ENCODE data around the gene GALNT12. TPM values are rescaled to one million over a fixed set of nuclear protein-coding genes. Genes with fewer than 3 reads are reported as not detected.

GALNT12 gene
- total RNA-seq, 6 experiments from 2014 or later, result 0.07 to 0.32 (median 0.15) TPM; not detected in 2

GRCh38 chr9:98882569-98882923, 75.1 kb downstream of the GALNT12 start:
- DNase-seq, result no peak
- H3K27ac Mint-ChIP-seq, result no peak overlapping the region
- no peak overlapping the region for H3K4me3 Mint-ChIP-seq
- TF ChIP-seq CTCF (IDR thresholded peaks at IDR 0.05), result no peak
- peaks cover 13% of the 10 kb centered on the region for H3K27me3 Mint-ChIP-seq (ENCODE audit: insufficient read depth)
- peaks cover 43% of the 10 kb centered on the region for H3K4me1 Mint-ChIP-seq (ENCODE audit: low read depth)
- H3K36me3 Mint-ChIP-seq (ENCODE audit: low read depth), result no peaks in the 10 kb centered on the region
- H3K9me3 Mint-ChIP-seq, result no peaks in the 10 kb centered on the region

DNA sequence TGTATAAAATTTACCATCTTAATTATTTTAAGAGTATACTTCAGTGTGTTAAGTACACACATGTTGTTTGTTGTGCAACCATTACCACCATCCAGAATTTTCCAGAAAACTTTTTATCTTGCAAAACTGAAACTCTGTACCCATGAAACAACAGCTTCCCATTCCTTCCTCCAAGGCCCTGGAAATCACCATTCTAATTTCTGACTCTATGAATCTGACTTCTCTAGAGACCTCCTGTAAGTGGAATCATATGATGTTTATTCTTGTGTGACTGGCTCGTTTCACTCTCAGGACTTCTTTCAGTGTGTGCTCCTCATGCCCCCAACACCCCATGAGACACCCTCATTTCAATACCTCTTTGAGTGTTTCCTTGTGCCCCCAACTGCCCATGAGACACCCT, 75.8 kb downstream of the GALNT12 start:
- no peaks in the 10 kb centered on the region for H3K36me3 Mint-ChIP-seq (ENCODE audit: low read depth)
- no peak overlapping the region for H3K4me3 Mint-ChIP-seq
- no peak overlapping the region for H3K27ac Mint-ChIP-seq
- peaks cover 50% of the 10 kb centered on the region for H3K4me1 Mint-ChIP-seq (ENCODE audit: low read depth)
- TF ChIP-seq CTCF (IDR thresholded peaks at IDR 0.05), result no peak
- H3K27me3 Mint-ChIP-seq (ENCODE audit: insufficient read depth), result peaks cover 10% of the 10 kb centered on the region
- DNase-seq, result no peak
- no peaks in the 10 kb centered on the region for H3K9me3 Mint-ChIP-seq

- peaks cover 54% of the 10 kb centered on the region for H3K4me1 Mint-ChIP-seq (ENCODE audit: low read depth)
- H3K4me3 Mint-ChIP-seq, result no peak overlapping the region
- H3K36me3 Mint-ChIP-seq (ENCODE audit: low read depth), result no peaks in the 10 kb centered on the region
- H3K9me3 Mint-ChIP-seq, result no peaks in the 10 kb centered on the region
- no peak for DNase-seq
- peaks cover 14% of the 10 kb centered on the region for H3K27me3 Mint-ChIP-seq (ENCODE audit: insufficient read depth)
- no peak for TF ChIP-seq CTCF (IDR thresholded peaks at IDR 0.05)
- no peak overlapping the region for H3K27ac Mint-ChIP-seq
These were observed 77.4 kb downstream of the GALNT12 start for GRCh38 chr9:98884849-98885248.

DNA sequence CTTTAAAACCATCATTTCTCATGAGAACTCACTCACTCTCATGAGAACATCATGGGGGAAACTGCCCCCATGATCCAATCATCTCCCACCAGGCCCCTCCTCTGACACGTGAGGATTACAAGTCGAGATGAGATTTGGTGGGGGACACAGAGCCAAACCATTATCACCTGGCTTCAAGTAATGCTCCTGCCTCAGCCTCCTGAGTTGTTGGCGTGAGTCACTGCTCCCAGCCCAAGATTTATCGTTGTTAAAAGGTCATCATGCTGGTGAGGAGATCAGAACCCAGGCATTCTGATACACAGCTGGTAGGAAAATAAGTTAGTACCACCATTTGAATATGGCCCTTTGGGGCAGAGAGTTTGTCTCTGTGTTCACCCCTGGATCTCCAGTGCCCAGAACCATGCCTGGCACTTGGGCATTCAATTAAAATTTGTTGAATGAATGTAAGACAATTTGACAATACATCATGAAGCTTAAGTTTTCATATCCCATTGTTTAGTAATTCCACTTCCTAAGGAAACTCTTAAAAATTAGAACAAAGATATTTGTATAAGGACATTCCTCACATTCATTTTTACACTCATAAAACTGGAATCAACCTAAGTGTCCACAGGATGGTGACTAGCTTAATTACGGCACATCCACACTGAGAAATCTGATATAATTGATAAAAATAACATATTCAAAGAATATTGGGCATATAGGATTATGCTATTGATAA, 78.3 kb downstream of the GALNT12 start:
- Mint-ChIP-seq H3K36me3 (ENCODE audit: low read depth) (no peaks in the 10 kb centered on the region), H3K9me3 (no peaks in the 10 kb centered on the region), H3K4me1 (ENCODE audit: low read depth) (peaks cover 54% of the 10 kb centered on the region), H3K27ac (no peak overlapping the region), H3K4me3 (no peak overlapping the region), H3K27me3 (ENCODE audit: insufficient read depth) (peaks cover 10% of the 10 kb centered on the region)
- no peak for TF ChIP-seq CTCF (IDR thresholded peaks at IDR 0.05)
- no peak for DNase-seq

GRCh38 chr9:98886691-98887229, 79.3 kb downstream of the GALNT12 start:
- no peak overlapping the region for H3K4me3 Mint-ChIP-seq
- no peak for DNase-seq
- H3K27ac Mint-ChIP-seq, result peak overlapping the region; percentile 23; the same call in 1 of the 2 replicates
- H3K9me3 Mint-ChIP-seq, result no peaks in the 10 kb centered on the region
- H3K4me1 Mint-ChIP-seq (ENCODE audit: low read depth), result peaks cover 50% of the 10 kb centered on the region
- H3K27me3 Mint-ChIP-seq (ENCODE audit: insufficient read depth), result peaks cover 9% of the 10 kb centered on the region
- TF ChIP-seq CTCF (IDR thresholded peaks at IDR 0.05), result no peak
- no peaks in the 10 kb centered on the region for H3K36me3 Mint-ChIP-seq (ENCODE audit: low read depth)
